GM12874 (cell line): Measurements from ENCODE around the gene TREH.

ENCODE experiments used
- TF ChIP-seq, protein P1 (sequence below): IDR thresholded peaks from 2 replicates; pipeline ENCODE4 v1.5.1; 2011; ENCODE audit warnings: low read depth, mild to moderate bottlenecking, control low read depth, low read length, moderate library complexity; ENCODE audit not compliant: insufficient read depth

Gene TREH

DNA sequence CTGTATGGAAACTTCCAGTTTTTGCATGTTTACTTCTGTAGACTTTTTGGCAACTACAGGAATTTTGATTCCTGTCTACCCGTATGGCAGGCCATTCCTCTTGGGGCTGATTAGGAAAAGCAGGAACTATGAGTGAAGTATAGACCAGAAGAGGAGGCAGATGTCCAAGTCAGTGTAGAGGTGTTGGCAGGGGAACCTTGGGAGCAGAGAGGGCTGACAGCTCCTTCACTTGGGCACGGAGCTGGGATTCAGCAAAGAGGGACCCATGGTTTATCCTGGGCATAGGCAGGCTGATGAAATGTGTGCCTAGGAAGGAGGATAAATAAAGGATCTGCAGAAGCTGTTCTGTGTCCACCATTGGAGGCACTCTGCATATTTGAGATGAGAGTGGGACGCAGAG, 33.1 kb downstream of the TREH start:
- TF ChIP-seq, protein P1, sequence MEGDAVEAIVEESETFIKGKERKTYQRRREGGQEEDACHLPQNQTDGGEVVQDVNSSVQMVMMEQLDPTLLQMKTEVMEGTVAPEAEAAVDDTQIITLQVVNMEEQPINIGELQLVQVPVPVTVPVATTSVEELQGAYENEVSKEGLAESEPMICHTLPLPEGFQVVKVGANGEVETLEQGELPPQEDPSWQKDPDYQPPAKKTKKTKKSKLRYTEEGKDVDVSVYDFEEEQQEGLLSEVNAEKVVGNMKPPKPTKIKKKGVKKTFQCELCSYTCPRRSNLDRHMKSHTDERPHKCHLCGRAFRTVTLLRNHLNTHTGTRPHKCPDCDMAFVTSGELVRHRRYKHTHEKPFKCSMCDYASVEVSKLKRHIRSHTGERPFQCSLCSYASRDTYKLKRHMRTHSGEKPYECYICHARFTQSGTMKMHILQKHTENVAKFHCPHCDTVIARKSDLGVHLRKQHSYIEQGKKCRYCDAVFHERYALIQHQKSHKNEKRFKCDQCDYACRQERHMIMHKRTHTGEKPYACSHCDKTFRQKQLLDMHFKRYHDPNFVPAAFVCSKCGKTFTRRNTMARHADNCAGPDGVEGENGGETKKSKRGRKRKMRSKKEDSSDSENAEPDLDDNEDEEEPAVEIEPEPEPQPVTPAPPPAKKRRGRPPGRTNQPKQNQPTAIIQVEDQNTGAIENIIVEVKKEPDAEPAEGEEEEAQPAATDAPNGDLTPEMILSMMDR = no peak

GRCh38 chr11:118645066-118645715, 34.3 kb downstream of the TREH start:
- TF ChIP-seq, protein P1 = no peak

GRCh38 chr11:118644496-118644895, 35.0 kb downstream of the TREH start:
- TF ChIP-seq, protein P1 = no peak

- TF ChIP-seq, protein P1 = no peak
These were observed 35.5 kb downstream of the TREH start for GRCh38 chr11:118643995-118644345.

DNA sequence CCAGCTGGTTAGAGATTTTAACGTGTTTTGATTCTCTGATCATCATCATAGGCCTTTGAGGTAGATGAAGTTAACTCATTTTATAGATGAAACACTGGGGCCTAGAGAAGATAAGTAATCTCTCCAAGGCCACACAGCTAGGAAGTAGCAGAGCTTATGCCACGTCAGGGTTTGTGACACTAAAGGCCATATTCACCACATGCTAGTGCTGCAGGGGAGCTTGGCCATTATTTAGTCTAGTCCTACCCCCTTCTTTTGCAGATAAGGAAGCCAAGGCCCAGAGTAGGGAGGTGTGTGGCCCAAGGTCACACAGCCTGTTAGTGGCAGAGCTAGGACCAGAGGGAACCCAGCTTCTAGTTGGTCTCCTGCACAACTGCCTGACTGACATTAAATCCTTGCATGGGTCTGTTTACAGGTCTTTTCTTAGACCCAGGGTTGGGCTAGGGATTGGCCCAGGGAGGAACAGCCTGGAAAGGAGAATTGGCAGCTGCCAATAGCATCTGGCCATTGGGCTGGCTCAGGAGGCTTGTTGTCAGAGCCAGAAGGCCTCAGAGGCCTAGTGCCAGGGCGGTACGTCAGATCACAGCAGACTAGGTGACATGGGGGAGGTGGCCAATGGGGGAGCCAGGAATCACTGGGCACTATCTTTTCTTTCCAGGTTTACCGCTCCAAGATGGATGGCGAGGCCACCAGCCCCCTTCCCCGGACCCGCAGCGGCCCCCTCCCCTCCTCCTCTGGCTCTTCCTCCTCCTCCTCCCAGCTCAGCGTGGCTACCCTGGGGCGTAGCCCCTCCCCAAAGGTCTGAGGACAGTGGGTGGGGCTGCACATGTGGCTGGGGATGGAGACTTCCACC, 36.1 kb downstream of the TREH start:
- TF ChIP-seq, protein P1 = no peak

DNA sequence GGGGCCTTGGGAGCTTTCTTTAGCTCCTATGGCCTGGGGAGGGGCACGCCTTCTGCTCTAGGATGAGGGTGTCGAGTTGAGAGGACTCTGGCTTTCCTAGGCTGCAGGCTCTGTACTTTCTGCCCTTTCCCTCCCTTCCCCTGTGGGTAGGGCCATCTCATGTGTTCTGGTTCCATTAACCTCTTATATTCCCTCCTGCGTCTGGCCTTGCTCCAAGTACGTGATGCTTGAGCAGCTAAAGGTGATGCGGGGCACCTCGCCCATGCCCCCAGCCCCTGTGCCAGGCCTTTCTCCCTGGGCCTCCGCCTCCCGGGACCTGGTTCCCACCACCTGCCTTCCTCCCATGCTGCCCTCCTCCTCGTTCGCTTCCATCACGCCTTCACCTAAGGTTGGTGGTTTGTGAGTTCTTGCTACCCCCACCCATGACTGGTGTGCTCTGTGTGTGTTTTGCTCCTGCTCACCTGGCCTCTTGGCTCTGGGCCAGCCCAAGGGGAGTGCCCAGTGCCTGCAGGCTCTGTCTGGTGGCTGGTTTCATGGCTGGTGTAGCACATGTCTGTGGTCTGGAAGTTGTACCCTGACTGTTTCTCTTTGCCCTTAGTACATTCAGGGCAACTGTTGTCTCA, 37.9 kb downstream of the TREH start:
- TF ChIP-seq, protein P1 = no peak
